SK-N-MC (cell line): ENCODE measurements around the gene SMAD7.

Experiments used
- DNase-seq: peaks from one replicate; pipeline ENCODE4 v3.0.0-alpha.2; 2011; ENCODE audit warnings: low read depth, low spot score
- H3K27ac ChIP-seq: fragments of 200-600 bp; sonication (generic); 2 replicates; pipeline ENCODE4 v1.5.1; 2016; ENCODE audit warnings: mixed run types
- H3K36me3 ChIP-seq: fragments of 200-600 bp; sonication (generic); 2 replicates; pipeline ENCODE4 v1.6.1; 2017; ENCODE audit warnings: antibody characterized with exemption, low read length, mixed read lengths; ENCODE audit not compliant: insufficient read depth
- H3K4me3 ChIP-seq: fragments of 200-600 bp; sonication (generic); 2 replicates; pipeline ENCODE4 v1.5.1; 2016
- H3K9ac ChIP-seq: fragments of 200-600 bp; sonication (generic); 2 replicates; pipeline ENCODE4 v1.8.0; 2017; ENCODE audit warnings: mixed run types, mixed read lengths; ENCODE audit not compliant: insufficient read length
- H3K9me3 ChIP-seq: fragments of 200-600 bp; sonication (generic); 2 replicates; pipeline ENCODE4 v1.6.1; 2017; ENCODE audit warnings: low read depth, mild to moderate bottlenecking, antibody characterized with exemption, low read length, moderate library complexity, mixed read lengths
- EZH2 ChIP-seq: fragments of 200-600 bp; sonication (generic); IDR thresholded peaks from one replicate; pipeline ENCODE4 v1.6.1; 2017; ENCODE audit warnings: antibody characterized with exemption
- FOXP2 ChIP-seq: optimal IDR thresholded peaks from 2 replicates; pipeline ENCODE3; 2011; ENCODE audit warnings: mild to moderate bottlenecking, moderate library complexity; ENCODE audit not compliant: insufficient read depth; ENCODE audit errors: extremely low read length, control extremely low read depth
- POLR2AphosphoS5 ChIP-seq: IDR thresholded peaks from 2 replicates; pipeline ENCODE4 v1.6.1; 2012; ENCODE audit warnings: mild to moderate bottlenecking, low read depth, low read length, borderline replicate concordance

Gene SMAD7

GRCh38 chr18:48892146-48892855, 58.5 kb downstream of the SMAD7 start:
- no peak overlapping the region for H3K4me3 ChIP-seq
- H3K9me3 ChIP-seq, result no peaks in the 10 kb centered on the region
- no peaks in the 10 kb centered on the region for H3K36me3 ChIP-seq
- TF ChIP-seq EZH2 (no peak), FOXP2 (no peak), POLR2AphosphoS5 (no peak)
- H3K27ac ChIP-seq, result no peak overlapping the region
- H3K9ac ChIP-seq, result no peak overlapping the region
- no peak for DNase-seq

- H3K36me3 ChIP-seq, result no peaks in the 10 kb centered on the region
- no peak for TF ChIP-seq FOXP2
- no peak for TF ChIP-seq POLR2AphosphoS5
- TF ChIP-seq EZH2, result no peak
- H3K9me3 ChIP-seq, result no peaks in the 10 kb centered on the region
- no peak overlapping the region for H3K9ac ChIP-seq
- no peak overlapping the region for H3K4me3 ChIP-seq
- H3K27ac ChIP-seq, result no peak overlapping the region
- DNase-seq, result no peak
Observed at GRCh38 chr18:48891721-48892120, 59.0 kb downstream of the SMAD7 start.

- no peak overlapping the region for H3K4me3 ChIP-seq
- no peak for DNase-seq
- no peaks in the 10 kb centered on the region for H3K9me3 ChIP-seq
- H3K27ac ChIP-seq, result no peak overlapping the region
- H3K36me3 ChIP-seq, result no peaks in the 10 kb centered on the region
- no peak overlapping the region for H3K9ac ChIP-seq
- no peak for TF ChIP-seq EZH2
- no peak for TF ChIP-seq POLR2AphosphoS5
- TF ChIP-seq FOXP2, result no peak
Observed at GRCh38 chr18:48889981-48890762, 60.6 kb downstream of the SMAD7 start.

- no peak overlapping the region for H3K9ac ChIP-seq
- H3K4me3 ChIP-seq, result no peak overlapping the region
- TF ChIP-seq EZH2, result no peak
- TF ChIP-seq FOXP2, result no peak
- no peak for TF ChIP-seq POLR2AphosphoS5
- H3K36me3 ChIP-seq, result no peaks in the 10 kb centered on the region
- no peak overlapping the region for H3K27ac ChIP-seq
- no peaks in the 10 kb centered on the region for H3K9me3 ChIP-seq
- no peak for DNase-seq
Observed at GRCh38 chr18:48889115-48889941, 61.4 kb downstream of the SMAD7 start.

GRCh38 chr18:48888773-48889080, 62.0 kb downstream of the SMAD7 start:
- Histone ChIP-seq H3K36me3 (no peaks in the 10 kb centered on the region), H3K4me3 (no peak overlapping the region), H3K9me3 (no peaks in the 10 kb centered on the region), H3K9ac (no peak overlapping the region), H3K27ac (no peak overlapping the region)
- no peak for TF ChIP-seq FOXP2
- TF ChIP-seq POLR2AphosphoS5, result no peak
- no peak for DNase-seq

- TF ChIP-seq EZH2 (no peak), FOXP2 (no peak), POLR2AphosphoS5 (no peak)
- no peaks in the 10 kb centered on the region for H3K9me3 ChIP-seq
- H3K4me3 ChIP-seq, result no peak overlapping the region
- H3K9ac ChIP-seq, result no peak overlapping the region
- H3K36me3 ChIP-seq, result no peaks in the 10 kb centered on the region
- no peak for DNase-seq
- H3K27ac ChIP-seq, result no peak overlapping the region
Observed at GRCh38 chr18:48887905-48888772, 62.6 kb downstream of the SMAD7 start.

GRCh38 chr18:48887294-48887904, 63.4 kb downstream of the SMAD7 start:
- TF ChIP-seq EZH2 (no peak), POLR2AphosphoS5 (no peak), FOXP2 (no peak)
- Histone ChIP-seq H3K27ac (no peak overlapping the region), H3K4me3 (no peak overlapping the region), H3K9me3 (no peaks in the 10 kb centered on the region), H3K9ac (no peak overlapping the region), H3K36me3 (no peaks in the 10 kb centered on the region)
- no peak for DNase-seq
